ENCODE data around the gene XCL1.
A peak's percentile ranks its signal among the peaks of the same experiment; 100 is the strongest.
"Not testable (repeated sequence)": the region's sequence is repeated elsewhere in the genome, so short reads cannot be mapped to it uniquely, and the experiment has no call there.

XCL1 gene, protein sequence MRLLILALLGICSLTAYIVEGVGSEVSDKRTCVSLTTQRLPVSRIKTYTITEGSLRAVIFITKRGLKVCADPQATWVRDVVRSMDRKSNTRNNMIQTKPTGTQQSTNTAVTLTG

DNA sequence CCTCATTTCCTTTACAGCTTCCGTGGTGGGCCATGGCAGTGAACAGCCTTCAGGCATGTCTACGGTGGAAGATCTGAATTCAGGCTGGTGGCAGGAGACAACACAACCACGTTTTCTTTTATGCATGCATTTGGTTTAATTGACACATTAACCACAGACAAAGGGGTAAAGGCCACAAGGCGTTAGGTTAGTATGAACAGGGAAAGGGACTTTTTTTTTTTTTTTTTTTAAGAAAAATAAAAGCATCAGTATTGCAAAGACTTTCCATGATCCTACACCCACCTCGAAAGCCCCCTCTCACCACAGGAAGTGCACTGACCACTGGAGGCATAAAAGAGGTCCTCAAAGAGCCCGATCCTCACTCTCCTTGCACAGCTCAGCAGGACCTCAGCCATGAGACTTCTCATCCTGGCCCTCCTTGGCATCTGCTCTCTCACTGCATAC, at the start of gene XCL1:
XCL1 (plus strand) TSS at position 361 of the 444 bp plus-strand sequence; CDS start at position 394, 33 bp downstream.
- not testable (repeated sequence) for H3K27me3 Mint-ChIP-seq, H3K36me3 Mint-ChIP-seq, H3K4me3 Mint-ChIP-seq, H3K27ac Mint-ChIP-seq, H3K9me3 Mint-ChIP-seq, DNase-seq
- CTCF ChIA-PET, result interaction anchor here (0.9 kb wide), 1 partner anchor 137 kb away, joined by 3 read pairs; no protein-coding TSS in a partner anchor
- peaks cover 18% of the 10 kb centered on the region for H3K4me1 Mint-ChIP-seq

DNA sequence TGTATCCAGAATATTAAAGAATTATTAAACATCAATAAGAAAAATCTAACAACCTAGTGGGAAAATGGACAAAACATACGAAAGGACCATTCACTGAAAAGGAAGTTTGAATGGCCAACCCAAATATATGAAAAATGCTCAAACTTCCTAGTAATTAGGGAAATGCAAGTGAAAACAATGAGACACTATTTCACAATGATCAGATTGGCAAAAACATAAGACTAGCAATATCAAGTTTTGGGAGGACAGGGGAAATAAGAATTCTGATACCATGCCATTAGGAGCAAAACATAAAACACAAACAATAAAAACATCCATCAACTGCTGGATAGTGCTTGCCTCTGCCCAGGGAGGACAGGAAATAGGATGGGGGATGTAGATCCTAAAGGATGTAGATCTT, 46.9 kb upstream of the XCL1 start:
- DNase-seq, result no peak
- no peak overlapping the region for H3K4me3 Mint-ChIP-seq
- peaks cover 49% of the 10 kb centered on the region for H3K4me1 Mint-ChIP-seq
- peaks cover under 1% of the 10 kb centered on the region for H3K9me3 Mint-ChIP-seq
- no peaks in the 10 kb centered on the region for H3K27me3 Mint-ChIP-seq
- CTCF ChIA-PET, result no interaction called here
- H3K27ac Mint-ChIP-seq, result no peak overlapping the region
- peaks cover 3% of the 10 kb centered on the region for H3K36me3 Mint-ChIP-seq

DNA sequence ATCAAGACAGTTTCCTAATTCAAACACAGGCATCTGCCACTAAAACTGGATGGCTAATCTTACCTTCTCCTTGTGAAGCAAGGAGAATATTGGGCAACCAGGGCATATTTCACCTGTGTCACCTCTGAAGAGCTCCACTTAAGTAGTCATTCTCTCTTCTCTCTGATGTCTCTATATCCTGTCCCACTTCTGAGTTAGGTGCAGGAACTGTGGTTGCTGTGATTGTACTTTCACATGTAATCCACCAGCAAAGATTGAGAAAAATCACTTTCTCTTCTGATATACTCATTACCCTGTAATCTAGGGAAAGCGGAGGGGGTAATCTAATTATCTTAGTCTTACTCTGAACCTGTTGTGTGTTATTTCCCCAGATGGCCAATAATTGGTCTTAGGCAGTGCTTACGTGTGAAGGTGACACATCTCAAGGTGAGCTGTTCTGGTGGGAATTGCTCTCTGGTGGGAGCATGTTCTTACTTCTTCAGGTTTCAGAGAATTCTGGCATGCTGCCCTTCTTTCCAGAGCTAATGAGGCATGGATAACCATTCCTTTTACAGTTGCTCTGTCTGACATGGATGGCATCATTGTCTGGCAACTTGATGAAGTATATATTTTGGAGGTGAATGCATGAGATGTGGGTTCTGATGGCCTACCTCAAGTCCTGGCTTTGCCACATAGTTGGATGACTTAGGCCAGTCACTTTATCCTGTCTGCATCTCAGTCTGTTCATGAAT, 44.6 kb upstream of the XCL1 start:
- H3K4me1 Mint-ChIP-seq, result peaks cover 71% of the 10 kb centered on the region
- CTCF ChIA-PET, result interaction anchor here (1.1 kb wide), 1 partner anchor 18 kb away, joined by 3 read pairs; no protein-coding TSS in a partner anchor
- H3K36me3 Mint-ChIP-seq, result peaks cover 6% of the 10 kb centered on the region
- no peaks in the 10 kb centered on the region for H3K27me3 Mint-ChIP-seq
- H3K27ac Mint-ChIP-seq, result peak overlapping the region; percentile 55
- peak; percentile 56 for DNase-seq
- no peak overlapping the region for H3K4me3 Mint-ChIP-seq
- H3K9me3 Mint-ChIP-seq, result peaks cover 4% of the 10 kb centered on the region

DNA sequence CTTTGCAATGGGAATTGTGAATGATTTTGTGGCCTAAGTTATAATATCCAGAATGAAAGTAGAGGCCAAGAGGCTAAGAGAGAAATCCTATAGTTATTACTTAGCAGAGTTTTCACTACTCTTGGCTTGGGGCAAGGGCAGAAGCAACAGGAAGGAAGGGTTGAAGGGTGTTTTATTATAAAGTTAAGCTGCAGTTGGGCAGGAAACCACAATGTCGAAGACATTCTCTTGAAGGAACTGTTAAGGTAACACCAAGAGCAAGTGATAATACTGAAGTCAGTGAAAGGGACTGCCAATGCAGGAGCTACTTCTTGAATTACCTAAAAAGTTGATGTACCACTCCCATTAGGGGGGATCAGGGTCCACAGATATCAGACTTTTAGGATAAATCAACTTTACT, 40.9 kb upstream of the XCL1 start:
- DNase-seq, result peak; percentile 50
- CTCF ChIA-PET, result interaction anchor here (0.7 to 1.0 kb wide), 3 partner anchors 8 to 94 kb away, joined by 3 to 4 read pairs (median 3); no protein-coding TSS in a partner anchor
- peaks cover 18% of the 10 kb centered on the region for H3K9me3 Mint-ChIP-seq
- H3K4me3 Mint-ChIP-seq, result peak overlapping the region; percentile 64
- H3K27me3 Mint-ChIP-seq, result no peaks in the 10 kb centered on the region
- H3K27ac Mint-ChIP-seq, result peak overlapping the region; percentile 87
- H3K4me1 Mint-ChIP-seq, result peaks cover 74% of the 10 kb centered on the region
- H3K36me3 Mint-ChIP-seq, result peaks cover 27% of the 10 kb centered on the region

DNA sequence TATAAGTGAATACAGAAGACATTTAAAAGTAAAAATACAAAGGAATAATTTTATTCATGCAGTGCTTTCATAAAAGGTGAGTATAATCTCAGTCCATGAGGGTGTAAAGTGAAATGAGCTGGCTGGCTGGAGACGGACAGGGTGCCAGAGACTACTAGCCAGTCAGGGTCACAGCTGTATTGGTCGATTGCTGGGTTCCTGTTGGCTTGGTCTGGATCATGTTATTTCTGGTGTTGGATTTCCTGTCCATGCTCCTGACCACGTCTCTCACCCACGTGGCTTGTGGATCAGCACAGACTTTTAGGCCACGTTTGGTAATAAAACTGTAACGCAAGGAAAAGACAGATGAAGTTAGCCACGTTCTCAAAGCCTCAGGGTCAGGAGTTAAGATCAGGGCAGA, 35.6 kb upstream of the XCL1 start:
- peaks cover 23% of the 10 kb centered on the region for H3K4me1 Mint-ChIP-seq
- H3K27ac Mint-ChIP-seq, H3K27me3 Mint-ChIP-seq, CTCF ChIA-PET, H3K4me3 Mint-ChIP-seq, DNase-seq: not testable (repeated sequence)
- peaks cover 27% of the 10 kb centered on the region for H3K36me3 Mint-ChIP-seq
- peaks cover 18% of the 10 kb centered on the region for H3K9me3 Mint-ChIP-seq

DNA sequence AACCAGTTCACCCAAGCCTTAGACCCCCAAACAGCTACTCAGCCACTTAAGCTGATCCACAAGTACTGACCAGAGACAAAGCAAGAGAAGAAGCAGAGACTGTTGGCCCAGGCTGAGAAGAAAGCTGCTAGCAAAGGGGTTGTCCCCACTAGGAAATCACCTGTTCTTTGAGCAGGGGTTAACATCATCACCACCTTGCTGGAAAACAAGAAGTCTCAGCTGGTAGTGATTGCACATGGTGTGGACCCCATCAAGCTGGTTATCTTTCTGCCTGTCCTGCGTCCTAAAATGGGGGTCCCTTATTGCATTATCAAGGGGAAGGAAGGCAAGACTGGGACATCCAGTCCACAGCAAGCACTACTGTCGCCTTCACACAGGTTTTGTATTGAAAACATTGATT, 33.4 kb upstream of the XCL1 start:
- CTCF ChIA-PET, result interaction anchor here (0.6 kb wide), 1 partner anchor 93 kb away, joined by 3 read pairs; no protein-coding TSS in a partner anchor
- H3K27ac Mint-ChIP-seq, result not testable (repeated sequence)
- peaks cover 15% of the 10 kb centered on the region for H3K36me3 Mint-ChIP-seq

DNA sequence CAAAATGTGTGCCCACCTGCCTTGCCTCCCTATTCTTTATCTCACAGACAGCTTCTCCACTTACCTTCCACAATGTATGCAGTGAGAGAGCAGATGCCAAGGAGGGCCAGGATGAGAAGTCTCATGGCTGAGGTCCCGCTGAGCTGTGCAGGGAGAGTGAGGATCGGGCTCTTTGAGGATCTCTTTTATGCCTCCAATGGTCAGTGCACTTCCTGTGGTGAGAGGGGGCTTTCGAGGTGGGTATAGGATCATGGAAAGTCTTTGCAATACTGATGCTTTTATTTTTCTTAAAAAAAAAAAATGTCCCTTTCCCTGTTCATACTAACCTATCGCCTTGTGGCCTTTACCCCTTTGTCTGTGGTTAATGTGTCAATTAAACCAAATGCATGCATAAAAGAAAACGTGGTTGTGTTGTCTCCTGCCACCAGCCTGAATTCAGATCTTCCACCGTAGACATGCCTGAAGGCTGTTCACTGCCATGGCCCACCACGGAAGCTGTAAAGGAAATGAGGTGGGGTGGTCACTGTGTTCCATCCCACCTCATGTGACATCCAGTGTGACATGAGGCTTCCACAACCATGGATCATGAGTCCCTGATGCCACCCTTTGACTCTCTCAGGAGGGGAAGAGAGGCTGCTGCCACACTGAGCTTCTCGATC, 32.4 kb upstream of the XCL1 start, which contains the start of gene XCL2:
XCL2 (minus strand) TSS at position 158 of the 659 bp plus-strand sequence; CDS start at position 125, 33 bp downstream.
- CTCF ChIA-PET, result not testable (repeated sequence)

More for the DNA sequence above, 33.4 kb upstream of the XCL1 start:
- H3K4me1 Mint-ChIP-seq, H3K27me3 Mint-ChIP-seq, DNase-seq, H3K4me3 Mint-ChIP-seq, H3K9me3 Mint-ChIP-seq: not testable (repeated sequence)

DNA sequence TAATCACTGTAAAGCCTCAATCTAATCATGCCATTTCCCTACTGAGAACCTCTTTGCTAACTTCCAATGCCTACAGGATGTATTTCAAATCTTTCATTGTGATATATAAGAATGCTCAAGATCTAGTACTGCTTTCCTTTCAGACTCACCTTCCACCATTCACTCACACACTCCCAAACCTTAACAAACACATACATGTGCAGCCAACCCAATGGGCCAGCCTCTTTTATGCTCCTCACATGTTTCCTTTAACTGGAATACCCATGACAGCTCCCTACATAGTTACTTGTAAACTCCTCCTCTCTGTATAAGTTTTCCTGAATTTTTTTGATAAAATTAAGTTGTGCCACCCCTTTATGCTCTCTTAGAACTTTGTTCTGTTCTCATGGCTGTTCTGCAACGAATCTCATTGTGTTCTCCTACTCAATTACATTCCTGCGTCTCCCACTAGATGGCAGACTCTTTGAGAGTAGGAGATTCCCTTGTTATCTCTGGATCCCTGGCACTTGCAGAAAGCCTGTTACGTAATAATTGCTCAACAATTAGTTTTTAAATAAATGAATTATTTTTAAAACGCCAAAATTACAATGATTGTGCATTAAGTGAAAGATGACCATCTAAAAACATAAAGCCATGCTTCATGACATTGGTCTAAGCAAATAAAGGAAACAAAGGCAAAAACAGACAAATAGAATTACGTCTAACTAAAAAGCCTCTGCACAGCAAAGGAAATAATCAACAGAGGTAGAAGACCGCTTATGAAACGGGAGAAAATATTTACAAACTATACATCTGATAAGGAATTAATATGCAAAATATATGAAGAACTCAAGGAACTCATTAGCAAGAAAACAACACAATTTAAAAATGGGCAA, 30.5 kb upstream of the XCL1 start:
- not testable (repeated sequence) for DNase-seq, H3K27ac Mint-ChIP-seq, H3K36me3 Mint-ChIP-seq, H3K27me3 Mint-ChIP-seq, H3K9me3 Mint-ChIP-seq, H3K4me3 Mint-ChIP-seq, H3K4me1 Mint-ChIP-seq
- CTCF ChIA-PET, result interaction anchor here (0.9 to 1.4 kb wide), 2 partner anchors 9 to 31 kb away, joined by 3 to 4 read pairs; no protein-coding TSS in a partner anchor

More for the DNA sequence above, 32.4 kb upstream of the XCL1 start, which contains the start of gene XCL2:
- H3K4me1 Mint-ChIP-seq, H3K4me3 Mint-ChIP-seq, H3K27ac Mint-ChIP-seq, H3K27me3 Mint-ChIP-seq, DNase-seq, H3K9me3 Mint-ChIP-seq: not testable (repeated sequence)
- H3K36me3 Mint-ChIP-seq, result peaks cover 13% of the 10 kb centered on the region

DNA sequence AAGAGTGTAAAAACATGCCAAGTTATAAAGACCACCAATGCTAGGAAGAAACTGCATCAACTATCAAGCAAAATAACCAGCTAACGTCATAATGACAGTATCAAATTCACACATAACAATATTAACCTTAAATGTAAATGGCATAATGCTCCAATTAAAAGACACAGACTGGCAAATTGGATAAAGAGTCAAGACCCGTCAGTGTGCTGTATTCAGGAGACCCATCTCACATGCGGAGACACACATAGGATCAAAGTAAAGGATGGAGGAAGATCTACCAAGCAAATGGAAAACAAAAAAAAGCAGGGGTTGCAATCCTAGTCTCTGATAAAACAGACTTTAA, 29.9 kb upstream of the XCL1 start:
- not testable (repeated sequence) for H3K4me1 Mint-ChIP-seq, DNase-seq, H3K27me3 Mint-ChIP-seq, H3K36me3 Mint-ChIP-seq, H3K9me3 Mint-ChIP-seq, H3K27ac Mint-ChIP-seq, H3K4me3 Mint-ChIP-seq
- CTCF ChIA-PET, result interaction anchor here (0.9 to 1.4 kb wide), 2 partner anchors 8 to 32 kb away, joined by 3 to 4 read pairs; no protein-coding TSS in a partner anchor

DNA sequence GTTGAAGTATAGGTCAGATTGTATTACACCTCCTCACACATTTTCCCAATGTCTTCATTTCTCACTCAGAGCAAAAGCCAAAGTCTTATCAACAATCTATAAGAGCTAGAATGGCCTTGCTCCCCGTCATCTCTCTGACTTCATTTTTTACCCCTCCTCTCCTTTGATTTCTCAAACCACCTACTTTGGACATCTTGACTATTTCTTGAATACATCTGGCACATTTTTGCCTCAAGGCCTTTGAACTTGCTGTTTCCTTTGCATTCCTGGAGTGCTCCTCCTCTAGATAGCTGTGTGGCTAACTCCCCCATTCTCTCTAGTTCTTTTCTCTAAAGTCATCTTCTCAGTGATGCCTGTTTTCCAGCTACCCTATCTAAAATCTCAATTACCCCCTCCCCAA, 25.4 kb upstream of the XCL1 start:
- Mint-ChIP-seq H3K27me3 (peaks cover 9% of the 10 kb centered on the region), H3K27ac (no peak overlapping the region), H3K4me1 (peaks cover 14% of the 10 kb centered on the region), H3K4me3 (no peak overlapping the region), H3K9me3 (peaks cover 8% of the 10 kb centered on the region), H3K36me3 (peaks cover 8% of the 10 kb centered on the region)
- no peak for DNase-seq
- CTCF ChIA-PET, result no interaction called here

DNA sequence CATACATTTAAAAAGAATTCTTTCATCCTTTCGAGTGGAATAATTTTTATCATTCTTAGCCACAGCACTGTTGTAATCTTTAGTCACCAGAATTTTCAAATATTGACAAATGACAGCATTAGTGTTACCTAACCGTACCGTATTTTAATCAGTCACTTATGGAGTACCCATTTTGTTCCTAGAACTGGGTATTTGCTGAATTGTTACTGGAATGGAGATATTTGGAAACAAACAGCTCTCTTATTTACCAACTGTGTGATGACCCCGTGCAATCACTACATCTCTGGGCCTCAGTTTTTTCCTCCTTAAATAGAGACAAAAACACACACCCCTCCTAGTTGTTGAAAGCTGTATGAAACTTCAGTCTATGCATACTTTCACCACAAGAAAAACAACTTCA, 24.7 kb upstream of the XCL1 start:
- no peak for DNase-seq
- CTCF ChIA-PET, result no interaction called here
- Mint-ChIP-seq H3K36me3 (peaks cover 5% of the 10 kb centered on the region), H3K4me1 (peaks cover 18% of the 10 kb centered on the region), H3K27me3 (peaks cover 9% of the 10 kb centered on the region), H3K27ac (no peak overlapping the region), H3K9me3 (peaks cover 6% of the 10 kb centered on the region), H3K4me3 (no peak overlapping the region)

DNA sequence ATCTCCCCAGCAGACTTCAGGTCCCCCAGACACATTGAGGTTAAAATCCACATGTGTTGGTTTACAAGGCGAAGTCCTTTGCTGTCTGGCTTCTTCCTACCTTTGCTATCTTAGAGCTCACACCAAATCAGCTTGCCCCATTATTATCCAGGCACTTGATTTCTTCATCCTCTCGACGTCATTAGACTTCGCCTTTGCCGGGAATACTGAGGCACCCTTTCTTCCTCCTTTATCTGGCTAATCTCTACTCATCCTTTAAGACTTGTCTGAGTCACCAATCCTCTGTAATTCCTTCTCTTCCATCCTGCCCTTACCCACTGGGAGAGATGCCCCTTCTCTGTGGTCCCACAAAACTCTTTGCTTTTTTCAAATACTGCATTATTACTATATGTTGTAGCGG, 23.4 kb upstream of the XCL1 start:
- H3K4me3 Mint-ChIP-seq, result no peak overlapping the region
- H3K9me3 Mint-ChIP-seq, result peaks cover 3% of the 10 kb centered on the region
- H3K36me3 Mint-ChIP-seq, result peaks cover 3% of the 10 kb centered on the region
- H3K27me3 Mint-ChIP-seq, result peaks cover 3% of the 10 kb centered on the region
- H3K27ac Mint-ChIP-seq, result no peak overlapping the region
- peaks cover 26% of the 10 kb centered on the region for H3K4me1 Mint-ChIP-seq
- CTCF ChIA-PET, result no interaction called here
- DNase-seq, result no peak

DNA sequence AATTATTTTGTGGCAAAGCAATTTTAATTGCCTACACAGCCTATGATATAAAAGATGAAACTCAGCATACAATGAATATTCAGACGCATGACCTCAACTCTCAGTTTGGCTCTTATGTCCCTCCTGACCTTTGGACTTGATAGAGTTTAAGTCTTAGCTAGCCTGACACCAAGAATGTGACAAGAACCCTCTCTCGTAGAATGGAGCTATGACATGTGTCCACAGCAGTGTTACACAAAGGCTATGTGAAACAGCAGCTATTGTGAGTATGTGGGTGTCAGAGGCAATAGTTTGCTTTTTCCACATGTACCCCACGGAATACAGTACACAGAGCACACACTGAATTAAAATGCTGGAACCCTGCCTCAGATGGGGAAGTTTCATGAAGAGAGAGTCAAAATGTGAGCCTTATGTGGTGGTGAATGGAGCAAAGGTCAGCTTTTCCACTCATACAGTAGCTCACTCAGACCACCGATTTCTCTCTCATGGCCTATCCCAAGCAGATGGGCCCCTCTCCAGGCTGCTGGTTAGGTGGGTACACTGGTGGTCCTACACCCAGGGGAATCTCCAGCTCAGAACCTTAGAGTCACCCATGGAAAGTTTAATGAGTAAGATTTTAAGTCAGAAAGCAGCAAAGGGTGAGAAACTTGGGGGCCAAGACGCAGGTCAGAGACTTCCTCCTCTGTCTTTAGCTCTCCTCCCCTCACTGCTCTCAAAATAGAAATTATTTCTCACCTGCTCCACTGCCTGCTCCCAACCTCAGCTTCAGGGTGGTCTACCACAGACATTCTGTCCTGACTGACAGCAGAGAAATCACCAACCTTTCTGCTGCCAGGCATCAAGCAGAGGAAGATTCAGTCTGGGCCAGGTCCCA, 22.5 kb upstream of the XCL1 start:
- peaks cover 1% of the 10 kb centered on the region for H3K9me3 Mint-ChIP-seq
- no peak for DNase-seq
- H3K27ac Mint-ChIP-seq, result no peak overlapping the region
- CTCF ChIA-PET, result interaction anchor here (1.1 to 1.8 kb wide), 2 partner anchors 7 to 112 kb away, joined by 4 read pairs; no protein-coding TSS in a partner anchor
- H3K36me3 Mint-ChIP-seq, result no peaks in the 10 kb centered on the region
- H3K4me1 Mint-ChIP-seq, result peaks cover 33% of the 10 kb centered on the region
- H3K4me3 Mint-ChIP-seq, result no peak overlapping the region
- no peaks in the 10 kb centered on the region for H3K27me3 Mint-ChIP-seq

Measured in activated naive CD4-positive, alpha-beta T cell treated with anti-CD3 and anti-CD28 coated beads, Interleukin-2, amount 10 ng/mL, durations not matched to agents 7 days and 5 days (primary cell).